ENCODE data around the gene GAB2. TPM values are rescaled to one million over a fixed set of nuclear protein-coding genes. Genes with fewer than 3 reads are reported as not detected.

Gene GAB2
- total RNA-seq, 4 donors from 2014 or later = 18.0 to 42.4 (median 26.0) TPM

- H3K27ac ChIP-seq (replicated peaks in 1 of 4) = no peak overlapping the region
- DNase-seq (ENCODE audit: extremely low spot score) = no peak
- peaks cover 12 to 62% (median 27%) of the 10 kb centered on the region in 4 donors for H3K36me3 ChIP-seq
- H3K4me3 ChIP-seq = no peak overlapping the region
- no peaks in the 10 kb centered on the region for H3K9me3 ChIP-seq
- TF ChIP-seq POLR2AphosphoS5 (IDR thresholded peaks at IDR 0.05) (no peak), CTCF (IDR thresholded peaks at IDR 0.05) (no peak), EP300 (IDR thresholded peaks at IDR 0.05) (no peak)
- WGBS = 83% methylated on average over 1 of the region's 1 CpG
- no peaks in the 10 kb centered on the region for H3K4me1 ChIP-seq
- H3K27me3 ChIP-seq = no peaks in the 10 kb centered on the region
- intact Hi-C loops (cut with DNase I) = no loop called here
Measured at GRCh38 chr11:78460471-78460870, 42.9 kb upstream of the GAB2 start.

- 95% methylated on average over 4 of the region's 4 CpGs for WGBS
- no peaks in the 10 kb centered on the region for H3K9me3 ChIP-seq
- no peak overlapping the region for H3K4me3 ChIP-seq
- H3K4me1 ChIP-seq = no peaks in the 10 kb centered on the region
- H3K27ac ChIP-seq (replicated peaks in 1 of 4) = no peak overlapping the region
- DNase-seq (ENCODE audit: extremely low spot score) = no peak
- intact Hi-C loops (cut with DNase I) = no loop called here
- H3K27me3 ChIP-seq = no peaks in the 10 kb centered on the region
- peaks cover 7 to 55% (median 21%) of the 10 kb centered on the region in 4 donors for H3K36me3 ChIP-seq
- TF ChIP-seq EP300 (IDR thresholded peaks at IDR 0.05) = no peak
- no peak for TF ChIP-seq POLR2AphosphoS5 (IDR thresholded peaks at IDR 0.05)
- TF ChIP-seq POLR2A (IDR thresholded peaks at IDR 0.05; ENCODE audit: low read depth) = no peak
- no peak for TF ChIP-seq CTCF (IDR thresholded peaks at IDR 0.05)
Measured at GRCh38 chr11:78459738-78460137, 42.1 kb upstream of the GAB2 start.

- TF ChIP-seq POLR2A (IDR thresholded peaks at IDR 0.05; ENCODE audit: low read depth) (no peak), EP300 (IDR thresholded peaks at IDR 0.05) (no peak), POLR2AphosphoS5 (IDR thresholded peaks at IDR 0.05) (no peak), CTCF (IDR thresholded peaks at IDR 0.05) (no peak)
- no peak overlapping the region for H3K27ac ChIP-seq (replicated peaks in 1 of 4)
- H3K27me3 ChIP-seq = no peaks in the 10 kb centered on the region
- intact Hi-C loops (cut with DNase I) = no loop called here
- 74% methylated on average over 2 of the region's 2 CpGs for WGBS
- H3K4me1 ChIP-seq = no peaks in the 10 kb centered on the region
- no peak for DNase-seq (ENCODE audit: extremely low spot score)
- peaks cover 4 to 37% (median 9%) of the 10 kb centered on the region in 4 donors for H3K36me3 ChIP-seq
- no peaks in the 10 kb centered on the region for H3K9me3 ChIP-seq
- H3K4me3 ChIP-seq = no peak overlapping the region
Measured at GRCh38 chr11:78457448-78457847, 39.8 kb upstream of the GAB2 start.

GRCh38 chr11:78453140-78453935 lies 35.7 kb upstream of the GAB2 start:
- Histone ChIP-seq H3K9me3 (no peaks in the 10 kb centered on the region), H3K4me1 (no peaks in the 10 kb centered on the region), H3K27me3 (no peaks in the 10 kb centered on the region), H3K36me3 (peaks cover 0 to 12% (median 0%) of the 10 kb centered on the region in 4 donors), H3K4me3 (no peak overlapping the region), H3K27ac (replicated peaks in 1 of 4) (no peak overlapping the region)
- 88% methylated on average over 2 of the region's 2 CpGs for WGBS
- intact Hi-C loops (cut with DNase I) = no loop called here
- TF ChIP-seq POLR2A (IDR thresholded peaks at IDR 0.05; ENCODE audit: low read depth) (no peak), CTCF (IDR thresholded peaks at IDR 0.05) (no peak), EP300 (IDR thresholded peaks at IDR 0.05) (no peak), POLR2AphosphoS5 (IDR thresholded peaks at IDR 0.05) (no peak)
- no peak for DNase-seq (ENCODE audit: extremely low spot score)
